ENCODE results near the gene HLF.
"Not testable (repeated sequence)": the region's sequence is repeated elsewhere in the genome, so short reads cannot be mapped to it uniquely, and the experiment has no call there.

The HLF gene

DNA sequence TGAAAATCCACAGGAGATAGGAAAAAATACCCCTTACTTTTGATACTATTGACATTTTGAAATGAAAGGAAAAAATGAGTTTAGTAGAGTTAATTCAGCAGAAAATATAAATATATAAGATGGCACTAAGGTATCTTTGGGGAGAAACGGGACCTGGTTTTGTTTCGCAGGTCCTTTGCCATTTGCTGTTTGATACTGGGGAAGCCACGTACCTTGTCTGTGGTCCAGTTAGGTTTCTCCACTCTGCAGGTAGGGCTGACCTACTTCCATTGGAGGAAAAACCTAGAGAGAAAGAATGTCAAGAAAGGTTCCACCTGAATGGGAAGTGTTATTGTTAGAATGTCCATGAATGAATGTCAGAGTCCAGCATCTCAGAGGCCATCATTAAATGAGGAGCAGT is 48.1 kb downstream of the HLF start:
- DNase-seq, result no peak

DNA sequence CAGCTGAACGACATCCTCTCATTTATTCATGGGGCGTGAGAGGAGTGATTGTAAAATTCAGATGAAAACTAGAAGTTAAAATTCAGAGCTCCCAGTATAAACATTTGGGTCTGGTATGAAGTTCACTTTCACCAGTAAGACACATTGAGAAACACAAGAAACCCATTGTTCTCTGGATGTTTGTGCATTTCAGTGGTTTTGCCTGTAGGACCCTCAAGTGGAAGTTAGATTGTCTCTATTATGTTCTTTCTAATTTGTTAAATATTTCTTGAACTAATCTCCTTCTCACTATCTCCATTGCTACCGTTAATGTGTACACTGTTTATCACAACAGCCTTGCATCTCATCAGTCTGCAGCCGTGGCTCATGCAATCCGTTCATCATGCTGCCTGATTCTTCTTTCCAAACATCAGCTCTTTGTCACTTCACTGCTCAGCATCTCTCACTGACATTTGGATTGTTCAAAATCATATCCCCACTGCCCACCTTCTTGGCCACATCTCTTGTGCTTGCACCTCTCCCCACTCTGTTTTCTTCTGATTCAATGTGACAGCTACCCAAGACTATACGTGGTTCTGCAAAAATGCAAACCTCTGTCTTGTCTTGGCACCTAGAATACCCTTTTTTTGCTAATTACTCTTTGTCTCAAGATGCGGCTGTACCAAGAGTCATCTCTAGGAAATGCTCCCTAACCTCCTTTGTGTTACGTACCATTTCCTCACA is 49.5 kb downstream of the HLF start:
- DNase-seq, result no peak

DNA sequence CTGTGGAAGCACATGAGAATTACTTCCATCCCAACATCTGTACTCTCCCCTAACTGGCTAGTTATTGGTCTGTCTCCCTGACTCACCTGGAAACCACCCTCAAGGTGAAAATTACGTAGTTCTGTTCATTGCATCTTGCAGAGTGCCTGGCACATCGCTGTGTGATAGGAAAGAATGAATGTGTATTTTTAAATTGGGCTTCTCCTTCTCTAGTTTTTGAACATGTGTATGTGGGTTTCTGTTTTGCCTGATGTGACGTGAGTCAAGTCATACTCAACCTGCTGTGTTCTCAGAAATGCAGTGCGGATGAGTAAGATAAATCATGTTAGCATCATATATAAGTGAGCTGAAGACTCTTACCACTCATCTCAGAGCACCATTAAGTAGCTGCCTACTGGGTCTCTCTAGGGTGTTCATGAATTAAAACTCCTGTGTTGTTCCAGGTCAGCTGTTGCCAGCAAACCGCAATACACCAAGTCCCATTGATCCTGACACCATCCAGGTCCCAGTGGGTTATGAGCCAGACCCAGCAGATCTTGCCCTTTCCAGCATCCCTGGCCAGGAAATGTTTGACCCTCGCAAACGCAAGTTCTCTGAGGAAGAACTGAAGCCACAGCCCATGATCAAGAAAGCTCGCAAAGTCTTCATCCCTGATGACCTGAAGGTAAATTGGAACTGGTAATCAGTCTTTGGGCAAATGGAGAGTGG is 50.2 kb downstream of the HLF start:
- DNase-seq, result peak in 1 of 2 experiments; percentile 24

DNA sequence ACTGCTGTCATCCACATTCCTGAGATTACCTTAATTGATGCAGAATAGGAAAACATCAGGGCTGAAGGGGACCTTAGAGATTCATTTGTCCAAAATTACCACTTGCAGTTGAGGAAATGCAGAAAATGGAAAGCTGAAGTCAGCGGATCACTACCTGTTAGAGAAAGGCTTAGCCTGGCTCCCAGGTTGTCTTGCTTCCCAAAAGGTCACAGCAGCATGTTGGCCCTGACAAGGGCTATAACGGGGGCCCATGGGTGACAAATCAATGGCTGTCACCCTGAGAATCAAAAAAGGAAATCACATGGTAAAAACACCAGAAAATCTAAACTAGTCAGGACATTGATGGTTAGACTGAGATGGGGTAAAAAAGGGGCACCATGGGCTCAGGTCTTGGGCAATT is 51.7 kb downstream of the HLF start:
- no peak for DNase-seq

DNA sequence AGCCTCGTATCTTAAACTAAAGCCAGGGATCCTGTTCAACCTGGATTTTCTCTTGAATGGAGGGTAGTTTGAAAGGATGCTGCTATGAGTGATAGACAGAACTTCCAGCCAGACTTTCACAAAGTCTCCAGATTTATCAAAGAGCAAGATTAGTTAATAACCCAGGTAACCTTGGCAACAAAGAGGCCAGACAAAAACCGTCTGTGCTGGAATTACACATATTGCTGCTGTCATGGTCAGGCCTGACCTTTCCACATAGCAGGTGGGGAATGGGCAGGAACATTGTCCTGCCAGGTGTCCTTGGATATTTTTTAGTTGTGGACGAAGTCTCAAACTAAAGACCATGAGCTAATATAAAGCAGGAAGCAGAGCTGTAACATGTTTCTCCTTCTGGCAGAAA is 52.5 kb downstream of the HLF start:
- DNase-seq, result no peak

DNA sequence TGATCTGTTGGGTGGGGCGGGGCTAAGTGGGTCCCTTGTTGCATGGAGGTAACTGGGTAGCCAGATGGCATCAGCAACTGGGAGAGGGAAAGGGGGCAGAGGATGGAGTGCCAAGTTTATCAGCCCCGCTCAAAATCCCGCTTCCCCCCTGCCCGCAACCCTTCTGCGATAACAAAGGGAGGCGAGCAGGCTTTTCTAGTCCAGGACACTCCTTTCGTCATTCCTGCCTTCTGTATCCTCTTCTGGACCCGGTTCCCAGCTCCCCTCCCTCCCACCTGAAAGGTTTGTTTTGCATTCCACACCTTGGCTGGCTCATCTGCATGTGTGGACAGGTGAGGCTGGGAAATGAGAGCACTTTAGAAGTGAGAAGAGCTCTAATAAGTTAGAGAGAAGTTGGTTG is 53.3 kb downstream of the HLF start:
- DNase-seq, result no peak

DNA sequence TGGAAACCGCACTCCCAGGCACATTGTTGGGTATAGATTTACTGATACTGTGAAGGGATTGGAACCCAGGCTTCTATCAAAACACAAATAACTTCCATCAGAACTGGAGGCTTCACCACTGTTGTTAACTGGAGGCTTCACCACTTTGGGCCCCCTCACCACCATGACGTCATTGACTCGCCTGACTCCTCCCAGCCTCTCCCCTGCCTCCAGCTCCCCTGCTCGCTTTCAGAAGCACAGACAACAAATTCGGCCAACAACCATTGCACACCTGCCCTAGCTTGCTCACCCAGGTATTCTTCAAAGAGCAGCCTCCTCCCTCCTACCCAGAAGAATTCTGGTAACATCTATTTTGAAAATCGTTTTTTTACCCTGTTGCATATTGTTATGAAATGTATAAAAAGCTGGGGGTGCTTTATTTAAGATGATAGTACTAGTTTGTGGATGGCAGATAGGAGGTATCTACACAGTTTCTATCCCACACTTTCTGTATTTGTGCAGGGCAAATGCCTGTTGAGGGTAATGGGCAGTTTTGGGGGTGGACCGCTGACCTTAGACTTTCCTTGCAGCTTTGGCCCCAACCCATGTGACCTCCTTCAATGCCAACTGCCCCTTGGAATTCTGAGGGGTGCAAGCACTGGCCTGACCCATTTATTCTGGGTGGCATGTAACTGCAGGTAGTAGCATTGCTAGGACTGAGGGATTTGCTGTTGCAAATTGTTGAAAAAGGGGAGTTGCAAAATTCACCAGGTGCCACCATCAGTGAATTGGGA is 54.1 kb downstream of the HLF start:
- no peak for DNase-seq

DNA sequence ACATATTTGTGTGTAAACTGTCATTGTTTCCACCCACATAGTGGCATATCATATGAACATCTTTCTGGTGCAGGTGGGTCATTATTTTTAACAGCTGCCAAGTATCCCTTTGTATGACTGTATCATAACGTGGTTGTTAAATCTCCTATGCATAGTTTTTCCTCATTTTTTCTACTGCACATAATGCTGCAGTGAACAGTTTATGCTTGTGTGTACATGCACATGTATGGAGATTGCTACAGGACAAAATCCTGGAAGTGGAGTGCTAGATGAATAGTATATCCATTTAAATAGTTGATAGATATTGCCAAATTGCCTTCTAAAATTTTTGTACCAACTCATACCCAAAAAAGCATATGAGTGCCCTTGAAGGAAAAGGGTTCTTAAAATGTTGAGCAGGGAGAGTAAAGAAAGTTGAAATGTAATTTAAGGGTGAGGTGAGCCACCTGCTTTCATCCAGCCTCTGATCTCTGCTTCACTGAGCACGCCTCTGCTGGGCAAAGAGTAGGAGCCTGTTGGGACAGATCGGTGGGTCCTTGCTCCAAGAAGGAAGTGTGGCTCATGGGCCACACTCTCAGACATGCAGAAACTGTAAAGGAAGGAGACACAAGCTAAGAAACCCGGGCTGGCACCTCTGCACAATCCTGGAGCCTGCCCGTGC is 55.3 kb downstream of the HLF start:
- no peak for DNase-seq

DNA sequence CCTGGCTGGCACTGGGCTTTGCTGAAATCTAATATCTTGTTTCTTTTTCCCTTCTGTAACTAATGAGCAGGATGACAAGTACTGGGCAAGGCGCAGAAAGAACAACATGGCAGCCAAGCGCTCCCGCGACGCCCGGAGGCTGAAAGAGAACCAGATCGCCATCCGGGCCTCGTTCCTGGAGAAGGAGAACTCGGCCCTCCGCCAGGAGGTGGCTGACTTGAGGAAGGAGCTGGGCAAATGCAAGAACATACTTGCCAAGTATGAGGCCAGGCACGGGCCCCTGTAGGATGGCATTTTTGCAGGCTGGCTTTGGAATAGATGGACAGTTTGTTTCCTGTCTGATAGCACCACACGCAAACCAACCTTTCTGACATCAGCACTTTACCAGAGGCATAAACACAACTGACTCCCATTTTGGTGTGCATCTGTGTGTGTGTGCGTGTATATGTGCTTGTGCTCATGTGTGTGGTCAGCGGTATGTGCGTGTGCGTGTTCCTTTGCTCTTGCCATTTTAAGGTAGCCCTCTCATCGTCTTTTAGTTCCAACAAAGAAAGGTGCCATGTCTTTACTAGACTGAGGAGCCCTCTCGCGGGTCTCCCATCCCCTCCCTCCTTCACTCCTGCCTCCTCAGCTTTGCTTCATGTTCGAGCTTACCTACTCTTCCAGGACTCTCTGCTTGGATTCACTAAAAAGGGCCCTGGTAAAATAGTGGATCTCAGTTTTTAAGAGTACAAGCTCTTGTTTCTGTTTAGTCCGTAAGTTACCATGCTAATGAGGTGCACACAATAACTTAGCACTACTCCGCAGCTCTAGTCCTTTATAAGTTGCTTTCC is 56.0 kb downstream of the HLF start:
- DNase-seq, result no peak

DNA sequence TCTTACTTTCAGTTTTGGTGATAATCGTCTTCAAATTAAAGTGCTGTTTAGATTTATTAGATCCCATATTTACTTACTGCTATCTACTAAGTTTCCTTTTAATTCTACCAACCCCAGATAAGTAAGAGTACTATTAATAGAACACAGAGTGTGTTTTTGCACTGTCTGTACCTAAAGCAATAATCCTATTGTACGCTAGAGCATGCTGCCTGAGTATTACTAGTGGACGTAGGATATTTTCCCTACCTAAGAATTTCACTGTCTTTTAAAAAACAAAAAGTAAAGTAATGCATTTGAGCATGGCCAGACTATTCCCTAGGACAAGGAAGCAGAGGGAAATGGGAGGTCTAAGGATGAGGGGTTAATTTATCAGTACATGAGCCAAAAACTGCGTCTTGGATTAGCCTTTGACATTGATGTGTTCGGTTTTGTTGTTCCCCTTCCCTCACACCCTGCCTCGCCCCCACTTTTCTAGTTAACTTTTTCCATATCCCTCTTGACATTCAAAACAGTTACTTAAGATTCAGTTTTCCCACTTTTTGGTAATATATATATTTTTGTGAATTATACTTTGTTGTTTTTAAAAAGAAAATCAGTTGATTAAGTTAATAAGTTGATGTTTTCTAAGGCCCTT is 56.8 kb downstream of the HLF start:
- DNase-seq, result no peak

DNA sequence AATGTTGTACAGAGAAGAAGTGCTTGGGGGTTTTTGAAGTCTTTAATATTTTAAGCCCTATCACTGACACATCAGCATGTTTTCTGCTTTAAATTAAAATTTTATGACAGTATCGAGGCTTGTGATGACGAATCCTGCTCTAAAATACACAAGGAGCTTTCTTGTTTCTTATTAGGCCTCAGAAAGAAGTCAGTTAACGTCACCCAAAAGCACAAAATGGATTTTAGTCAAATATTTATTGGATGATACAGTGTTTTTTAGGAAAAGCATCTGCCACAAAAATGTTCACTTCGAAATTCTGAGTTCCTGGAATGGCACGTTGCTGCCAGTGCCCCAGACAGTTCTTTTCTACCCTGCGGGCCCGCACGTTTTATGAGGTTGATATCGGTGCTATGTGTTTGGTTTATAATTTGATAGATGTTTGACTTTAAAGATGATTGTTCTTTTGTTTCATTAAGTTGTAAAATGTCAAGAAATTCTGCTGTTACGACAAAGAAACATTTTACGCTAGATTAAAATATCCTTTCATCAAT is 57.8 kb downstream of the HLF start:
- no peak for DNase-seq

DNA sequence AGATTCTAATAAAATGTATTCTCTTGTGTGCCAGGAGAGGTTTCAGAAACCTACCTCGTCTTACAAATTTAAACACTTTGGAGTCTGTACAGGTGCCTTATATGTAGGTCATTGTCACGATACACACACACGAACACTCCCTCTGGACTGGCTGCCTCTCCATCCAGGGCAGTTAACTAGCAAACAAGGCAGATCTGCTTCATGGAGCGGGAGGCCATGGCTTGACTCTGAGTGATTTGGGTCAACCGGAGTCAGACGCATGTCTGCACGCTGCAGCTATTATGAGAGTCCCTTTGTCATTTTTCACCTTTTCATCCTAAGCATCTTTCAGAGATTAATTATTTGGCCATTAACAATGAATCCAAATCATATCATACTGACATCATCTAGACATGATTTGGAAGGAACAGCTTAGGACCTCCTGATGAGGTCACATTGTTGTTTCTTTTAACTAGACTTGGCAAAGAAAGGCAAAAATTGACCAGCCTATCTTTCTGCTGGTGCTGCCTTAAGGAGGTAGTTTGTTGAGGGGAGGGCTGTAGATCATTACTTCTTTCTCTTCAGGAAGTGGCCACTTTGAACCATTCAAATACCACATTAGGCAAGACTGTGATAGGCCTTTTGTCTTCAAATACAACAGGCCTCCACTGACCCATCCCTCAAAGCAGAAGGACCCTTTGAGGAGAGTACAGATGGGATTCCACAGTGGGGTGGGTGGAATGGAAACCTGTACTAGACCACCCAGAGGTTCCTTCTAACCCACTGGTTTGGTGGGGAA is 58.9 kb downstream of the HLF start:
- DNase-seq, result no peak

DNA sequence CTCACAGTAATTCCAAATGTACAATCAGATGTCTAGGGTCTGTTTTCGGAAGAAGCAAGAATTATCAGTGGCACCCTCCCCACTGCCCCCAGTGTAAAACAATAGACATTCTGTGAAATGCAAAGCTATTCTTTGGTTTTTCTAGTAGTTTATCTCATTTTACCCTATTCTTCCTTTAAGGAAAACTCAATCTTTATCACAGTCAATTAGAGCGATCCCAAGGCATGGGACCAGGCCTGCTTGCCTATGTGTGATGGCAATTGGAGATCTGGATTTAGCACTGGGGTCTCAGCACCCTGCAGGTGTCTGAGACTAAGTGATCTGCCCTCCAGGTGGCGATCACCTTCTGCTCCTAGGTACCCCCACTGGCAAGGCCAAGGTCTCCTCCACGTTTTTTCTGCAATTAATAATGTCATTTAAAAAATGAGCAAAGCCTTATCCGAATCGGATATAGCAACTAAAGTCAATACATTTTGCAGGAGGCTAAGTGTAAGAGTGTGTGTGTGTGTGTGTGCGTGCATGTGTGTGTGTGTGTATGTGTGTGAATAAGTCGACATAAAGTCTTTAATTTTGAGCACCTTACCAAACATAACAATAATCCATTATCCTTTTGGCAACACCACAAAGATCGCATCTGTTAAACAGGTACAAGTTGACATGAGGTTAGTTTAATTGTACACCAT is 59.7 kb downstream of the HLF start:
- DNase-seq, result no peak

DNA sequence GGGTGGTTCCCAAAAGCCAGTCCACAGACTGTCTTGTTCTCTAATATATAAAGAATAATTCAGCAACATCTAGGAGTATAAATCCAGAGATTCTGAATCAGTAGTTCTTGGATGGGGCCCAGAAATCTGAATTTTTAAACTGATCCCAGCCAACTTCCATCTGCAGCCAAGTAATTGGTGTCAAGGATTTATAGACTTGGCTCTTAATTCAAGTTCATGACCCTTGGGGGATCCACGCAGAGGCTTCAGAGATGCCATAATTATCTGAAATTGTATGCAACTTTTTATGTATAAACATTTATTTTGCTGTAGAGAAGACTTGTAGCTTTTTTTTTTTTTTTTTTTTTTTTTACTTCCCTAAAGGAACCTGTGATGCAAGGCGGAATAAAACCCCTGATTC is 60.6 kb downstream of the HLF start:
- DNase-seq, result no peak

DNA sequence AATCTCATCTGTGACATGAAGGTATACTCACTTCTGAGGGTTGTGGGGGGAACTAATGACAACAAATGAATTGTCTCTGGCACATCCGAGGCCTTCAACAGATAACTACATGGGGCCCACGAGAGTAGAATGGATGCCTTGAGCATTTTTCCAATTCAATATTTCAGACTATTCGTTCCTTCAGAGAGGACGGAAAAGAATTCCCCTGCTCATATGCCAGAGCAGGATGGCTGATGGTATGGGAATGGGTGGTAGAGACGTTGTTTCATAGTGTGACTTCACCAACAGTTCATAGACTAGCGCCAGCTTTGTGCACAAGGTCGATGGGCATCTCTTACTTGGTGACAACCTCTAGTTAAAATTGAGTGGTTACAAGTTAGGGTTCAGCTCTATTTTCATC is 61.3 kb downstream of the HLF start:
- DNase-seq, result no peak

DNA sequence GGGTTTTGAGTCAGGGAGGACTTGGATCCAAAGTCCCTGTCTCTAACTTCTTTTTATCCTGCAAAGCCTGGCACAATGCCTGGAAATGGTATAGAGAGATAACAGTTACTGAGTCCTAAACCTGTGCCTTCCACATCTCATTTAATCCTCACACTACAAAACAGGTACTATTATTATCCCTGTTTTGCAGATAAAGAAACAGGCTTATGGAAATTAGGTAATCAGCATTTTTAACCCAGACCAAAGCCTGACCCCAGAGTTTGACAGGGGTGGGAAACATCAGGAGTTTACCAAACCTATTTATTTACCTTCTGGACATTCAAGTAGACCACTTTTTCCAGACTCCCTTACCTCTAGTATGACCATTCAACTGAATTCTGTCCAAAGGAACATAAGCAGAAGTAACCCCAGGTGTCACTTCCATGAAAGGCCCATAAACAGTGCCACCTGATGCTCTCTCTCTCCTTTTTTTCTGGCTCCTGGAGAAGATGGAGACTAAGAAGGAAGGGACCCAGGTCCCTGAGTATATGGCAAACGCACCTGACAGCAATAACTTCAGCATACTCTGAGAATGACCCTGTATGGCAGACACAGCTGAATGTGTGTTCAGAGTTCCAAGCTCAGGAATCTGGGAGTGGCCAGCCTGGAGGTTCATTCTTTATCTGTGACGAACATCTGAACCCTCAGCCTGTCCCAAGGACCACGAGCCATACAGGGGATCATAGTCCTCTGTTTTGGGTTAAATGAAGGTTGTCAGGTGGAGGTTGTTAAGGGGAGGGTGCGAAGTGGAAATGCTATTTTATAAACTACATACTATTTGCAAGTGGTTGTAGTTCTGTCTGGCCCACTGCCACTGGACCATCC is 62.7 kb downstream of the HLF start:
- DNase-seq, result no peak

DNA sequence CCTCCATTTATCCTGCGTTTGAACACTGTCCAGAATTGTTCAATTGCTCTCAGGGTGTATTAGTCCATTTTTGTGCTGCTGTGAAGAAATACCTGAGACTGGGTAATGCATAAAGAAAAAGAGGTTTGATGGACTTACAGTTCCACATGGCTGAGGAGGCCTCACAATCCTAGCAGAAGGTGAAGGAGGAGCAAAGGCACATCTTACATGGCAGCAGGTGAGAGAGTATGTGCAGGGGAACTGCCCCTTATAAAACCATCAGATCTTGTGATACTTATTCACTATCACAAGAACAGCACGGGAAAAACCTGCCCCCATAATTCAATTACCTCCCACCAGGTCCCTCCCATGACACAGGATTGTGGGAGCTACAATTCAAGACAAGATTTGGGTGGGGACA is 63.8 kb downstream of the HLF start:
- not testable (repeated sequence) for DNase-seq

DNA sequence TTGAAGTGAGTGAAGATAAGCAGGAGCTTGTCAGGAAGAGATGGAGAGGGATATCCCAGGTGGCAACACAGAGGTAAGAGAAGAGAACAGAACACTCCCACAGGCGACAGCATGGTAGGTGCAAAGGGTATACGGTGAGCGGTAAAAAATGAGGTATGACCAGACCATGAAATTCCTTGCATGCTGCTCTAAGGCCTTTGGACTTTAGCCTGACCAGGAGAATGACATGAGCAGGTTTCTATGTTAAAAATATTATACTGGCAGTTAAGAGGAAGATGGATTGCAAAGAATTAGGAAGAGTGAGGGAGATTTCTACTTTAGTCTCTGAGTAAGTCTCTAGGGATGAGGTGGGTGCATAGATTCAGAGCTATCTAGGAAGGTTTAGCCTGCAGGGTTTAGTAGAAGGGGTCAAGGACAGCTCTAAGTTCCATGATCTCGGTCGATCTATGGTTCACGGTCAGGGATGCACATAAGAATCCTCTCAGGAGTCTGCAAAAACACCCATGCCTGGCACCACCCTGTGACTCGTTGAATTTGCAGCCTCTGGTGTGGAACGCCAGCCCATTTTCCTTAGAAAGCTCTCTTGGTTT is 65.7 kb downstream of the HLF start:
- no peak for DNase-seq
